Measurements from ENCODE around the gene PBX2. TPM values are rescaled to one million over a fixed set of nuclear protein-coding genes. Genes with fewer than 3 reads are reported as not detected.

The PBX2 gene
- total RNA-seq (10 to 100 TPM; 20.4 to 45.7 (median 26.1) TPM), polyA plus RNA-seq (10 to 100 TPM; 45.9 to 56.3 TPM)

GRCh38 chr6:32190054-32190851 is at the start of gene PBX2:
TSS of gene PBX2 (minus strand) at chr6:32190202. CDS start at chr6:32189915, 287 bp downstream.
- Histone ChIP-seq H3K27ac (peak within 1 kb of the TSS; percentile 70 to 92 (median 73)), H3K4me3 (peak within 1 kb of the TSS; percentile 42 to 71 (median 52)), H3K4me1 (peaks cover 0 to 11% (median 6%) of the 10 kb centered on the region in 3 donors), H3K27me3 (no peaks in the 10 kb centered on the region), H3K36me3 (no peaks in the 10 kb centered on the region), H3K9me3 (no peaks in the 10 kb centered on the region)
- peak; percentile 82 to 88 (median 87) for ATAC-seq
- WGBS, 2 donors: 1 to 2% methylated on average over 19 to 23 of the region's 23 CpGs
- no peak for TF ChIP-seq CTCF (IDR thresholded peaks at IDR 0.05)
- intact Hi-C loops (cut with DNase I): no loop called here
- FAIRE-seq: no peak
- DNase-seq: peak; percentile 76 to 95 (median 88)

GRCh38 chr6:32239462-32239861 is 49.5 kb upstream of the PBX2 start:
- no peaks in the 10 kb centered on the region for H3K36me3 ChIP-seq
- 70 to 71% methylated on average over 2 of the region's 2 CpGs for WGBS, 2 donors
- DNase-seq: no peak
- no peaks in the 10 kb centered on the region for H3K27me3 ChIP-seq
- no peak for ATAC-seq
- no peak for TF ChIP-seq CTCF (IDR thresholded peaks at IDR 0.05)
- no peak overlapping the region for H3K4me3 ChIP-seq
- H3K4me1 ChIP-seq: no peaks in the 10 kb centered on the region
- FAIRE-seq: no peak
- H3K9me3 ChIP-seq: no peaks in the 10 kb centered on the region
- H3K27ac ChIP-seq: no peak overlapping the region
- intact Hi-C loops (cut with DNase I): no loop called here

GRCh38 chr6:32234934-32235333 is 44.9 kb upstream of the PBX2 start:
- ATAC-seq (no peak), FAIRE-seq (no peak), DNase-seq (no peak)
- no peaks in the 10 kb centered on the region for H3K4me1 ChIP-seq
- no peaks in the 10 kb centered on the region for H3K9me3 ChIP-seq
- intact Hi-C loops (cut with DNase I): no loop called here
- no peaks in the 10 kb centered on the region for H3K27me3 ChIP-seq
- H3K27ac ChIP-seq: no peak overlapping the region
- no peak overlapping the region for H3K4me3 ChIP-seq
- TF ChIP-seq CTCF (IDR thresholded peaks at IDR 0.05): no peak
- 36 to 50% methylated on average over 4 of the region's 4 CpGs for WGBS, 2 donors
- H3K36me3 ChIP-seq: no peaks in the 10 kb centered on the region

- intact Hi-C loops (cut with DNase I): no loop called here
- no peak overlapping the region for H3K27ac ChIP-seq
- H3K36me3 ChIP-seq: no peaks in the 10 kb centered on the region
- DNase-seq (no peak), ATAC-seq (no peak), FAIRE-seq (no peak)
- no peaks in the 10 kb centered on the region for H3K4me1 ChIP-seq
- no peak for TF ChIP-seq CTCF (IDR thresholded peaks at IDR 0.05)
- WGBS, 2 donors: 93 to 94% methylated on average over 7 of the region's 7 CpGs
- H3K9me3 ChIP-seq: no peaks in the 10 kb centered on the region
- H3K4me3 ChIP-seq: no peak overlapping the region
- H3K27me3 ChIP-seq: no peaks in the 10 kb centered on the region
These were observed 36.4 kb upstream of the PBX2 start for GRCh38 chr6:32226434-32226833.

- ATAC-seq: no peak
- intact Hi-C loops (cut with DNase I): no loop called here
These were observed 34.7 kb upstream of the PBX2 start for GRCh38 chr6:32224696-32225095.

More at GRCh38 chr6:32224696-32225095, 34.7 kb upstream of the PBX2 start:
- no peak for DNase-seq
- 64 to 77% methylated on average over 2 of the region's 2 CpGs for WGBS, 2 donors
- Histone ChIP-seq H3K27ac (no peak overlapping the region), H3K4me1 (no peaks in the 10 kb centered on the region), H3K27me3 (no peaks in the 10 kb centered on the region), H3K36me3 (no peaks in the 10 kb centered on the region), H3K9me3 (no peaks in the 10 kb centered on the region), H3K4me3 (no peak overlapping the region)
- FAIRE-seq: no peak
- TF ChIP-seq CTCF (IDR thresholded peaks at IDR 0.05): no peak
